Measurements from ENCODE around the gene PODN.
A peak's percentile ranks its signal among the peaks of the same experiment; 100 is the strongest.

The PODN gene

DNA sequence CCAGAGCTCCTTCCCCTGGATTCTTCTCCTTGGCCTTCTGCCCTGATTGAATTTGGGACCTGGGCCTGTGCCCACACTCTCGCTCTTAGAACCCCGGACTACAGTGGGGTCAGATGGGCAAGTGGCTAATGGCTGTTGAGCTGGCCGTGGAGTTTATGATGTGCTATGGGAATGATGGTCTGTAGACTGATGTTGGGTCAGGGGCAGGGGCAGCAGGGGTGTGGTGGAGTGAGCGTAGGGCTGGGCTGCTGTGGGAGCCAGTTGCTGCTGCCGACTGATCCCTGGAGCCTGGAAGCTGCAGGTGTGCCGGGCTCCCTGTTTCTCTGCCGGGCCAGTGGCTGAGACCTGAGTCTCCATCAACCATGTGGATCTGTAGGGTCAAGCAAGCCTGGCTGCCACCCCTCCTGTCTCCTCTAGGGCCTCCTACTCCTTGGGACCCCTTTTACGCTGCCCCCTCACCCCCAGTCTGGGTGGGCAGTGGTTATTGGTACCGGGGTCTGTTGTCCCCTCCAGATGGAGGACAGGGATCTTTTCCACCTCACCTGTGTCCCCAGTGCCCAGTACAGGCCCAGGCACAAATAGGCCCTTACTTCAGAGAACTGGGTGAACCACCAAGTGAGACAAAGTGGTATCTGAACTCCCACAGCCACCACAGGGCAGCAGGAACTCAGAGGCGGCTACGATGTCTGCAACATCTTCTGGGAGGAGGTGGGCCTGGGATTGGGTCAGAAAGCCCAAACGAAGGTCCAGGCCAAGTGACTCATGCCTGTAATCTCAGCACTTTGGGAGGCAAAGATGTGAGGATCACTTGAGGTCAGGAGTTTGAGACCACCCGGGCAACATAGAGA, 5.1 kb downstream of the PODN start:
- peaks cover 11% of the 10 kb centered on the region for H3K4me1 Mint-ChIP-seq
- ATAC-seq (no peak), DNase-seq (ENCODE audit: low spot score in 2 of 2) (no peak)
- no peak overlapping the region for H3K27ac Mint-ChIP-seq
- H3K4me3 Mint-ChIP-seq, result no peak overlapping the region
- H3K9me3 Mint-ChIP-seq, result no peaks in the 10 kb centered on the region
- H3K36me3 Mint-ChIP-seq, result no peaks in the 10 kb centered on the region

- Mint-ChIP-seq H3K27ac (no peak overlapping the region), H3K36me3 (no peaks in the 10 kb centered on the region), H3K4me3 (no peak overlapping the region), H3K4me1 (peaks cover 11% of the 10 kb centered on the region), H3K9me3 (no peaks in the 10 kb centered on the region)
- ATAC-seq (no peak), DNase-seq (ENCODE audit: low spot score in 2 of 2) (no peak)
Measured at GRCh38 chr1:53067886-53068285, 5.9 kb downstream of the PODN start.

- H3K4me3 Mint-ChIP-seq, result no peak overlapping the region
- DNase-seq (ENCODE audit: low spot score in 2 of 2) (no peak), ATAC-seq (no peak)
- H3K27ac Mint-ChIP-seq, result peak overlapping the region; percentile 39
- no peaks in the 10 kb centered on the region for H3K36me3 Mint-ChIP-seq
- no peaks in the 10 kb centered on the region for H3K9me3 Mint-ChIP-seq
- H3K4me1 Mint-ChIP-seq, result peaks cover 6% of the 10 kb centered on the region
Measured at GRCh38 chr1:53068314-53069099, 6.5 kb downstream of the PODN start.

- no peaks in the 10 kb centered on the region for H3K36me3 Mint-ChIP-seq
- H3K9me3 Mint-ChIP-seq, result no peaks in the 10 kb centered on the region
- ATAC-seq, result no peak
- no peaks in the 10 kb centered on the region for H3K4me1 Mint-ChIP-seq
- no peak for DNase-seq (ENCODE audit: low spot score in 2 of 2)
- peak overlapping the region; percentile 39 for H3K27ac Mint-ChIP-seq
- no peak overlapping the region for H3K4me3 Mint-ChIP-seq
Measured at GRCh38 chr1:53069265-53069662, 7.3 kb downstream of the PODN start.

DNA sequence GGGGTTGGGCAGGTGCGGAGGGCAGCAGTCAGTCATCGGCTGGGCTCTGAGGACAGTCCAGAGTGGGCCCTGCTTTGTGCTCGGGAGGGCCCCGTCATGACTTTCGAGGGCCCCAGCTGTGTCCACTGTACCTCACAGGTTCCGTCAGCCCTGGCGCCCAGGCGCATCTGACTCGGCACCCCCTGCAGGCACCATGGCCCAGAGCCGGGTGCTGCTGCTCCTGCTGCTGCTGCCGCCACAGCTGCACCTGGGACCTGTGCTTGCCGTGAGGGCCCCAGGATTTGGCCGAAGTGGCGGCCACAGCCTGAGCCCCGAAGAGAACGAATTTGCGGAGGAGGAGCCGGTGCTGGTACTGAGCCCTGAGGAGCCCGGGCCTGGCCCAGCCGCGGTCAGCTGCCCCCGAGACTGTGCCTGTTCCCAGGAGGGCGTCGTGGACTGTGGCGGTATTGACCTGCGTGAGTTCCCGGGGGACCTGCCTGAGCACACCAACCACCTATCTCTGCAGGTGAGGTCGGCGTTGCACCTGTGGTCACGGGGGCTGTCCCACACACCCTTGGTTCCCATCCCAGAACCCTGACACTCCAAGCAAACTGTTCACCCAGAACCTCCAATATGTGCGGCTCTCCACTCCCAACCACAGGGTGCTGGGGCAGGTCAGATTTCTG, 7.8 kb downstream of the PODN start:
- H3K4me1 Mint-ChIP-seq, result peaks cover 2% of the 10 kb centered on the region
- no peak for ATAC-seq
- H3K27ac Mint-ChIP-seq, result no peak overlapping the region
- no peaks in the 10 kb centered on the region for H3K9me3 Mint-ChIP-seq
- H3K4me3 Mint-ChIP-seq, result no peak overlapping the region
- no peaks in the 10 kb centered on the region for H3K36me3 Mint-ChIP-seq
- DNase-seq (ENCODE audit: low spot score in 2 of 2), result no peak

GRCh38 chr1:53070621-53071020, 8.6 kb downstream of the PODN start:
- peak; percentile 22 for ATAC-seq
- no peak overlapping the region for H3K4me3 Mint-ChIP-seq
- H3K27ac Mint-ChIP-seq, result no peak overlapping the region
- no peaks in the 10 kb centered on the region for H3K36me3 Mint-ChIP-seq
- DNase-seq (ENCODE audit: low spot score in 2 of 2), result no peak
- H3K9me3 Mint-ChIP-seq, result no peaks in the 10 kb centered on the region
- peaks cover 11% of the 10 kb centered on the region for H3K4me1 Mint-ChIP-seq

GRCh38 chr1:53071167-53071865, 9.3 kb downstream of the PODN start:
- H3K27ac Mint-ChIP-seq, result peak overlapping the region; percentile 23
- H3K4me1 Mint-ChIP-seq, result peaks cover 11% of the 10 kb centered on the region

DNA sequence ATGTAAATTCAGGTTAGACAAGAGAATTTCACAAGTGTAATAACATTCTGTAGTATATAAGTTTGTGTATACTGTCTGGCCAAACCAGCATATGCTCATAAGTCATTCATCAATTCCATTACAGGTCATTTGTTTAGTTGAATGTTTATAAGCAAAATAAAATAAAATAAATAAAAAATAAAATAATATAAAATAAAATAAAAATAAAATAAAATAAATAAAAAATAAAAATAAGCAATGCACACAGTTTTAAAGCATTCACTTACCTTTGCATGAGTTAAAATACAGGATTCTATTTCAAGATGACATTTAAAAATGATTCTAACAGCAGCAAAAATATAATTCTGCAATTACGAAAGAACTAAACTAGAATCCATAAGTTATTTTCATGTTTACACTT, 9.9 kb downstream of the PODN start:
- Mint-ChIP-seq H3K9me3 (no peaks in the 10 kb centered on the region), H3K4me1 (peaks cover 11% of the 10 kb centered on the region), H3K4me3 (no peak overlapping the region), H3K36me3 (no peaks in the 10 kb centered on the region), H3K27ac (peak overlapping the region; percentile 23)
- no peak for DNase-seq (ENCODE audit: low spot score in 2 of 2)
- ATAC-seq, result no peak

More at GRCh38 chr1:53071167-53071865, 9.3 kb downstream of the PODN start:
- DNase-seq (ENCODE audit: low spot score in 2 of 2) (no peak), ATAC-seq (no peak)
- no peak overlapping the region for H3K4me3 Mint-ChIP-seq
- no peaks in the 10 kb centered on the region for H3K9me3 Mint-ChIP-seq
- H3K36me3 Mint-ChIP-seq, result no peaks in the 10 kb centered on the region

DNA sequence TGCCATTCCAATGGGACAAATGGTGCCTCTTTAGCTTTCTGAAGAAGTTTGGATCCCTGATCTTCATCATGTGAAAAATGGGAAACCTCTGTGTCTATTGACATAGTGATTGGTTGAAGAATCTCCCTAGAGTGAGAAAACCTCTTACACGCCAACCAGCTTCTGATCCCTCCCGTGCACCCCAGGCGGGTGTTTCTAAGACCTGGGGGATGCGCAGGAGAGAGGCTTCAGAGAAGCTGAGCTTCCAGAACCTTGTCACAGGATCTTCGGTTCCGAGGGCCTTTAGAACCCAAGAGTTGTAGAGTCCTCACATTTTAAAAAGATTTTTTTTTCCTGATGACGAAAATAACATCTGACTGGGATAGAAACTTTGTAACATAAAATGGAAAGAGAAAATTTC, 11.3 kb downstream of the PODN start:
- ATAC-seq, result no peak
- Mint-ChIP-seq H3K4me1 (peaks cover 11% of the 10 kb centered on the region), H3K9me3 (no peaks in the 10 kb centered on the region), H3K4me3 (no peak overlapping the region), H3K27ac (no peak overlapping the region), H3K36me3 (no peaks in the 10 kb centered on the region)
- DNase-seq (ENCODE audit: low spot score in 2 of 2), result no peak

GRCh38 chr1:53073868-53074311, 11.9 kb downstream of the PODN start:
- DNase-seq (ENCODE audit: low spot score in 2 of 2) (no peak), ATAC-seq (no peak)
- no peaks in the 10 kb centered on the region for H3K36me3 Mint-ChIP-seq
- H3K9me3 Mint-ChIP-seq, result no peaks in the 10 kb centered on the region
- H3K4me1 Mint-ChIP-seq, result peaks cover 11% of the 10 kb centered on the region
- no peak overlapping the region for H3K4me3 Mint-ChIP-seq
- H3K27ac Mint-ChIP-seq, result no peak overlapping the region

DNA sequence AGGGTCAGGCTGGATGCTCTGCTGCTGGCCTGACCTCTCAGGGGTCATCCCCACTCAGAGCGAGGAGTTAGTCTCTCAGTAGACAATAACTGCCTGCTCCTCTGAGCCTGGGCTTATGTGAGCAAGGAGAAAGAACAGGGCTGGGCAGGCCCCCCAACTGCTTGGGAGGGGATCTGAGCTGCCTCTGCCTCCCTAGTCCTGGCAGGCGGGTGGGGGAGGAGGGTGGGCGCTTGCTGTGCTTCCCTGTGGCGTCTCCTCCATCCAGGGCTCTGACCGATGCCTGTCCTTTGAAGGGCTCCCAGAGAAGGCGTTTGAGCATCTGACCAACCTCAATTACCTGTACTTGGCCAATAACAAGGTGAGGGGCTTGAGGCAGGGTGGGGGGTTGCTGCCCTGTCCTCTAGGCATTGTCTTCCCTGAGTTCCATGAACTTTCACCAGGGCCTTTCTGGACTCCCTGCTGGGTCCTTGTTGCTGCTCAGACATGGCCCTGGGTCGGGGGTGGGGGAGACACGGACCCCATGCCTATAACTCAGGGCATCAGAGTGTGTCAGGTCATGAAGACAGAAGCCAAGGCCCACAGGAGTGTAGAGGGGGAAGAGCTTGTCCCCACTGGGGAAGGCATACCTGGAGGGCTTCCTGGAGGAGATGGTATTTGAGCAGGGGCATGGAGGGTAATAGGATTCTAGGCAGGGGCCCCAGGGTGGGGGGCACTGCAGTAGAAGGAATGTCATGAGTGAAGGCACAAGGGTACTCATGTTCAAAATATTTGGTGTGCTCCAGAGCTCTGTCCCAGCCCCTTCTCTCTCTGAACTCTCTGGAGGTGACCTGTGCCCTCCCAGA, 12.5 kb downstream of the PODN start:
- DNase-seq (ENCODE audit: low spot score in 2 of 2) (no peak), ATAC-seq (no peak)
- no peaks in the 10 kb centered on the region for H3K9me3 Mint-ChIP-seq

GRCh38 chr1:53075206-53075605, 13.2 kb downstream of the PODN start:
- ATAC-seq (no peak), DNase-seq (ENCODE audit: low spot score in 2 of 2) (no peak)
- Mint-ChIP-seq H3K4me1 (peaks cover 11% of the 10 kb centered on the region), H3K4me3 (no peak overlapping the region), H3K9me3 (no peaks in the 10 kb centered on the region), H3K36me3 (no peaks in the 10 kb centered on the region), H3K27ac (no peak overlapping the region)

More for the DNA sequence above, 12.5 kb downstream of the PODN start:
- Mint-ChIP-seq H3K27ac (no peak overlapping the region), H3K4me1 (peaks cover 11% of the 10 kb centered on the region), H3K36me3 (no peaks in the 10 kb centered on the region), H3K4me3 (no peak overlapping the region)

DNA sequence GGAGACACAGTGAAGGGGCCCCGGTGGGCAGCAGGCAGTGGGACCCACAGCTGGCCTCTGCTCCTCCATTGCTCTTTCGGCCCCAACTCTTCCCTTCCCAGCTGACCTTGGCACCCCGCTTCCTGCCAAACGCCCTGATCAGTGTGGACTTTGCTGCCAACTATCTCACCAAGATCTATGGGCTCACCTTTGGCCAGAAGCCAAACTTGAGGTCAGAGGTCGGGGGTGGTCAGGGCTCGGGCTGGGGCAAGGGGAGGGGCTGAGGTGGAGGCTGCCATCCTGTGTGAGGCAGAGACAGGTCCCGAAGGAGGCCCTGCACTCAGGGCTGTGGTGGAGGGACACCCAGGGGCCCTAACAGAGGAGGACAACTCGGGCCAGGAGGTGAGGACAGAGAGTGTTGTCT, 13.7 kb downstream of the PODN start:
- DNase-seq (ENCODE audit: low spot score in 2 of 2) (no peak), ATAC-seq (no peak)
- no peak overlapping the region for H3K27ac Mint-ChIP-seq
- H3K4me3 Mint-ChIP-seq, result no peak overlapping the region
- peaks cover 11% of the 10 kb centered on the region for H3K4me1 Mint-ChIP-seq
- H3K36me3 Mint-ChIP-seq, result no peaks in the 10 kb centered on the region
- H3K9me3 Mint-ChIP-seq, result no peaks in the 10 kb centered on the region

GRCh38 chr1:53076165-53076564, 14.2 kb downstream of the PODN start:
- H3K9me3 Mint-ChIP-seq, result no peaks in the 10 kb centered on the region
- no peak for ATAC-seq
- no peak overlapping the region for H3K27ac Mint-ChIP-seq
- peaks cover 11% of the 10 kb centered on the region for H3K4me1 Mint-ChIP-seq
- H3K4me3 Mint-ChIP-seq, result no peak overlapping the region
- no peak for DNase-seq (ENCODE audit: low spot score in 2 of 2)
- H3K36me3 Mint-ChIP-seq, result no peaks in the 10 kb centered on the region
